Thoracic aorta (tissue), 2 donors: ENCODE data around the gene ANKRD33B. TPM values are rescaled to one million over a fixed set of nuclear protein-coding genes. Genes with fewer than 3 reads are reported as not detected.
A peak's percentile ranks its signal among the peaks of the same experiment; 100 is the strongest.

Experiments used
- ATAC-seq: fragments of 150-250 bp; one replicate; pipeline ENCODE4 v1.8.0; 2017; ENCODE audit warnings: low read depth; ENCODE audit not compliant: insufficient number of reproducible peaks, low FRiP score
- DNase-seq: peaks from one replicate; pipeline ENCODE4 v3.0.0-alpha.2; 2020; ENCODE audit warnings: low spot score
- H3K27ac ChIP-seq, 2 donors: fragments of 200-600 bp; sonication (generic); 1 replicate in 1 of 2; 2 replicates in 1 of 2; pipeline ENCODE4 v1.5.1; 2016; ENCODE audit warnings: mild to moderate bottlenecking in 2 of 2, moderate library complexity in 2 of 2
- H3K27me3 ChIP-seq: fragments of 200-600 bp; sonication (generic); replicated peaks from 2 replicates; pipeline ENCODE4 v1.6.0; 2016; ENCODE audit warnings: mild to moderate bottlenecking; ENCODE audit not compliant: insufficient read depth
- H3K36me3 ChIP-seq: fragments of 200-600 bp; sonication (generic); one replicate; pipeline ENCODE4 v1.5.1; 2016
- H3K4me1 ChIP-seq, 2 donors: fragments of 200-600 bp; sonication (generic); 1 replicate in 1 of 2; 2 replicates in 1 of 2; pipeline versions ENCODE4 v1.5.1 to v1.6.0; 2016; ENCODE audit warnings: low read depth in 2 of 2, mild to moderate bottlenecking in 1 of 2; ENCODE audit not compliant: control insufficient read depth in 1 of 2
- H3K4me3 ChIP-seq: fragments of 200-600 bp; sonication (generic); 2 replicates; pipeline ENCODE4 v1.5.1; 2016; ENCODE audit warnings: mild to moderate bottlenecking
- H3K9me3 ChIP-seq: fragments of 200-600 bp; sonication (generic); 2 replicates; pipeline ENCODE4 v1.5.1; 2016
- CTCF ChIP-seq: fragments of 200-600 bp; sonication (generic); IDR thresholded peaks from one replicate; pipeline ENCODE4 v1.5.1; 2019; ENCODE audit warnings: antibody characterized with exemption
- total RNA-seq, 2 donors: library from RNA; depleted of rRNA; stranded (reverse); fragments of >200 nt; gene quantifications; one replicate each; pipeline versions ENCODE4 v1.1.0 to v1.2.3, GENCODE V29; 2016

Gene ANKRD33B
- total RNA-seq, 2 donors from 2014 or later = 4.9 to 5.7 TPM

DNA sequence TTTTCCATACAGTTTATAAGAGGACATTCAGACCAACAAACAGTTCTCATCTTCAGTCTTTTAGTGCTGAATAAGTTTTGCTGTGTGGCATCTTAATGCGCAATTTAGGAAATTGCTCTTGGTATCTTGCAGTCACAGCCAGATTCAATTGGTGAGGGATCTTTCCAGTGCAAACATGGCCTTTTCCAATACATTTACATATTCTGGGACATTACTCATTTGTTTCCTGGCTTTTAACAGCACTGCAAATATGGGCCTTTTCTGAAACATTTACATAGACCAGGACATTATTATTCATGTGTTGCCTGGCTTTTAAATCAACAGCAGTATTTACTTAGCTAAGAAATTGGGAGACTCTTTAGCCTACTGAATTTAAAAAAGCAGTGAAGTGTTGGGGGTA lies 22.7 kb downstream of the ANKRD33B start:
- no peaks in the 10 kb centered on the region for H3K36me3 ChIP-seq
- TF ChIP-seq CTCF = no peak
- no peaks in the 10 kb centered on the region for H3K9me3 ChIP-seq
- H3K27me3 ChIP-seq = no peaks in the 10 kb centered on the region
- H3K4me1 ChIP-seq = peaks cover 5 to 47% of the 10 kb centered on the region in 2 donors
- DNase-seq = no peak
- no peak for ATAC-seq
- H3K4me3 ChIP-seq = no peak overlapping the region
- H3K27ac ChIP-seq = no peak overlapping the region

- H3K4me1 ChIP-seq = peaks cover 5 to 31% of the 10 kb centered on the region in 2 donors
- no peak overlapping the region for H3K4me3 ChIP-seq
- ATAC-seq = no peak
- no peaks in the 10 kb centered on the region for H3K9me3 ChIP-seq
- TF ChIP-seq CTCF = no peak
- no peak overlapping the region for H3K27ac ChIP-seq
- no peaks in the 10 kb centered on the region for H3K27me3 ChIP-seq
- no peak for DNase-seq
- H3K36me3 ChIP-seq = no peaks in the 10 kb centered on the region
These were observed 24.4 kb downstream of the ANKRD33B start for GRCh38 chr5:10588109-10588775.

- Histone ChIP-seq H3K4me1 (peaks cover 5 to 24% of the 10 kb centered on the region in 2 donors), H3K36me3 (no peaks in the 10 kb centered on the region), H3K4me3 (no peak overlapping the region), H3K27me3 (no peaks in the 10 kb centered on the region), H3K27ac (no peak overlapping the region), H3K9me3 (no peaks in the 10 kb centered on the region)
- DNase-seq (no peak), ATAC-seq (no peak)
- no peak for TF ChIP-seq CTCF
These were observed 25.0 kb downstream of the ANKRD33B start for GRCh38 chr5:10588779-10589447.

DNA sequence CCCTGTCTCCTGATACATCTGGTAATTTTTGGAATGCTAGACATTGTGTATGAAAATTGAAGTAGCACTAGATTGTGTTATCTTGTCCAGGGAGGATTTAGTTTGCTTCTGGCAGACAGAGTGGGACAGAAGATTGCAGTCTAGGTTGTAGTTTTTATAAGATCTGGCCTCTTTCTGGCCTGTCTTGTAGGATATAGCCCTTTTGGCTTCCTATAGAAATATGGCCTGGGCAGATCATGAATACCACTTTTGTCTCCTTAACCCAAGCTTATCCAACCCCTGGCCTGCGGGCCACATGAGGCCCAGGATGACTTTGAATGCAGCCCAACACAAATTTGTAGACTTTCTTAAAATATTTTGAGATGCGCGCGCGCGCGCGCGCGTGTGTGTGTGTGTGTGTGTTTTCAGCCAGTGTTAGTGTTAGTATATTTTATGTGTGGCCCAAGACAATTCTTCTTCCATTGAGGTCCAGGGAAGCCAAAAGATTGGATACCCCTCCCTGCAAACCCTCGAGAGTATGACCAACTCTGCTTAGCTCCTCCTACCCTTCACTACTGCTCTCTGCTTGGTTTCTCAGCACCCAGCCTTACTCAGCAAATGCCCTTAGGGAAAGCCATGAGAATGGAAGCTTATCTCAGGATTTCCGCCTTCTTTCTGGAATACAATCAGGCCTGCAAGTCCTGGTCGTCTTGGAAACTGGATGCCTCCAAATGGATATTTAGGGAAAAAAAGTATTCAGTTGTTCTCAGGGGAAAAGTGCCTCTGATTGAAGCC lies 26.5 kb downstream of the ANKRD33B start:
- Histone ChIP-seq H3K27ac (peak overlapping the region in 1 of 2 donors; percentile 51), H3K4me3 (no peak overlapping the region), H3K36me3 (no peaks in the 10 kb centered on the region), H3K9me3 (no peaks in the 10 kb centered on the region), H3K27me3 (no peaks in the 10 kb centered on the region), H3K4me1 (peaks cover 0 to 24% of the 10 kb centered on the region in 2 donors)
- DNase-seq = no peak
- no peak for TF ChIP-seq CTCF
- ATAC-seq = peak; percentile 53

- Histone ChIP-seq H3K4me1 (peaks cover 0 to 31% of the 10 kb centered on the region in 2 donors), H3K27ac (no peak overlapping the region), H3K27me3 (no peaks in the 10 kb centered on the region), H3K36me3 (no peaks in the 10 kb centered on the region), H3K4me3 (no peak overlapping the region), H3K9me3 (no peaks in the 10 kb centered on the region)
- DNase-seq (no peak), ATAC-seq (no peak)
- TF ChIP-seq CTCF = no peak
These were observed 27.3 kb downstream of the ANKRD33B start for GRCh38 chr5:10591159-10591558.
